GM04503 (cell line): ENCODE data around the gene HOXA5.

Source experiments
- DNase-seq: peaks from one replicate; pipeline ENCODE4 v3.0.0-alpha.2; 2012; ENCODE audit warnings: low read depth

The HOXA5 gene

DNA sequence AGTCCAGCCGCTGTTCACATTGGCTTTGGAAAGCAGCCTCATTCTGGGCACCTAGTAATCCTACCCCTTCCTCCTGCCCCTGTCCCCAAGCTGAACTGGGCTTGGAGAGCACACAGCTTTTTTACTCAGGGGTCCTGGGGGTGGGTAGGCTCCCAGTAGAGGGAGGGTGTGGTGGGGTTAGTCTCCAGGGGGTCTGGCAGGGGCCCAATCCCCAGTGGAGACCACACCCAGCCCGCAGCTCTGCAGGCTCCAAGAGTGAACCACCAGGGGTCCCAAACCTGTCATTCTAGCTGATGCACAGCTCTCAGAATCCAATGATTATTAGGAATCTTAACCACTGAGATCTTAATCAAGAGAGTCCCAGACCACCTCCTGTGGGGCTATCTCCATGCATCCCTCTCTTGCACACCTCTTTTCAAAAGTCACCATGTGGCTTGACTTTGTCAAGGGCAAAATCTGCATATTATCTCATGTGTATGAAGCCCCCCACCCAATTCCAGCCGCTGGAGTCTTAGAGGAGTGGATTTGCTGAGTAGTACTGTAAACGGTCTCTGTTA, 38.9 kb upstream of the HOXA5 start:
- no peak for DNase-seq

DNA sequence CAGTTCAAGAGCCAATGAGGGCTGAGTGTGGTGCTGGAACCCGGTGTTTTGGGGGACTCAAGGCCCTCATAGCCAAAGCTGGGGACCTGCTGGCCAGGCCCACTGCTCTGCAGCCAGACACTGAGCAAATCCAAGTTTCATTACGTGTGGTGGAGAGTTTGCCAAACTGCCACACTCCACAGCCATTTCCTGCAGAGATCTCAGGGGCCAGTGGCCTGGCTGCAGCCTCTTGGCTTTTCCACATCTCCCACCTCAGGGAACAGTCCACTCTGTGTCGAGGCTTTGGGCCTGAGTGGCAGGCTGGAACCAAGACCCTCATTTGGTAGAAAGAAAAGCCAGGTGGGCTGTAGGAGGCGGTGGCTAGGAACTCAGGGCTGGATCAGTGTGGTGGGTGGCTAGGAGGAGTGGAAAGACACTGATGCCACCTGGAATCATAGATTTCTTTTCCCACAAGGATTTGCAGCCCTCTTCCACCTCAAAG, 38.4 kb upstream of the HOXA5 start:
- DNase-seq = no peak

DNA sequence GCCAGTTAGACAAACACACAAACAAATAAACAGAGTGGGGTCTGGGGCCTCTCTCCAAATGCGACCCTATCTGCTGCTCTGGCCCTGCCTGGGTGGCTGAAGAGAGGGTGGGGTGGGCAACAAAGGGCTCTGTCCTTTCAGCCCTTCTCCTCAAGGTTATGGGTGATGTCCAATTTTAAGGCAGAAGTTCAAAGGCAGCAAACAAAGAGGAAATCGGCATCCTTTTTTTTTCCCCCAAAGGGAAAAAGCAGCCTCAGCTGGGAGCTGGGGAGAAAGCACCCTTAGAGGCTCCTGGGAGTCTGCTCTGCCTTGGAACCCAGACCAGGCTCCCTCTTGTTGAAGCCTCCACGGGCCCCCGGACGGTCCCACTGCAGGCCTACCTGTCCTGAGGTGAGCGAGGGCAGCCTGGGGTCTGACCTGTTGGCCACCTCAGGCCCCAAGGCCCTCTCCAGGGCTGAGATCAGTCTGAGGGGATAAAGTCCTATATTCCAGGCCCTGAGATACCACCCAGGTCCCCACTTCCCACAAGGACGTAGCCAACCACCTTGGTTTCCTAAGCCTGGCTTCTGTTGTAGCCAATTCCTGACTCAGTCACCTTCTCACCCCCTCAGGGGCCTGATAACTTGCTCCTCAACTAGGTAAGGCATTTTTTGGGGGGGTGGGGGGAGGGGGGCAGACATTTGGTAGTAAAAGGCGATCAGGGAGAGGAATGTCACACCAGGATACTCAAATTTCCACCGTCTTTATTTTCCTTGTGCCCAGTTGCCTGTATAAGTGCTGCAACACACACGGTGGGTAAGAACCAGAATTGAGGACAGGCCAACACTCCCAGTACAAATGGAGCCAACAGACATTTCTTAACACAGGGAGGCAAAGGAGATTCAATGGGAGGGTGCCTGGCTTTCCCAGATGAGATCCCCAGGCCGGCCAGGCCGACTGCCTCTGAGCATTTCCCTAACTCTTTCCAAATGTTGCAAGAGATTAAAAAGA, 37.2 kb upstream of the HOXA5 start:
- DNase-seq = no peak

DNA sequence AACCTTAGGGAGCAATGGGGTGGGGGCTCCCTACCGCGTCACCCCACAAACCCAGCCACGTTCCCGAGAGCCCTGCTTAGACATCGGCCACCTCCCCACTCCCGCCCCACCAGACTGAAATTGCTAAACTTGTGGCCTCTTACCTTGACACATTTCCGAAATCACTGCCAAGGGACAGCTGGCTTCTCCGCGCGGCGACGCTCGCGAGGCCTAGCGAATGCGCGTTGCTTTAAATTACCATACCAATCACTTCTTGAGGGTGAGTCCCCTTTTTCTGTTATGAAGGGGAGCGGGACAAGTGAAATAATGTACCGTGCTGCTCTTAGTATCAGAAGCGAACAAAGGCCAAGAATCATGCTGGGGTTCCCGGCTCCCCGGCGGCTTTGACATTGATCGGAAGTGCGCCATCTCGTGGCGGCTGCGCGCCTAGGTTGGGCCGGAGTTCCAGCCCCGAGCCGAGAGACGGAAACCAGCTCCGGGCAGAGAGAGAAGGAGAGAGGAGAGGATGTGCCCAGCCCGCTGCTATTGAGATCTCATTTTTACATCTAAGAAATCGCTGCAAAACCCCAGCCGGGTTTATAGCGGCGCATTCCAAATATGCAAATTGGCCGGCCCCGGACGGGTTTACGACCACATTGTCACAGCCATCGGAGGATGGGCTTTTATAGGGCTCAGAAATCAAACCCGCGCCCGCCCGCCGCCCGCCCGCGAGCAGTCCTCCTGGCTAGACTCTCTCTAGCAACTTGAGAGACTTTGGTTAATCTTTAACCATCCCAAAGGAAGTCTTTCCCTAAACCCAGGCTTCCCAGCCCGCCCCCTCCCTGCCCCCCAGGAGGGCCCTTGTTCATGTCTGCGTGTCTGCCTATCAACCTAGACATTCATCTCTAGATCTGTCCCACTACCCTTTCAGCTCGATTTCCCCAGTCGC, 36.3 kb upstream of the HOXA5 start:
- DNase-seq = no peak

DNA sequence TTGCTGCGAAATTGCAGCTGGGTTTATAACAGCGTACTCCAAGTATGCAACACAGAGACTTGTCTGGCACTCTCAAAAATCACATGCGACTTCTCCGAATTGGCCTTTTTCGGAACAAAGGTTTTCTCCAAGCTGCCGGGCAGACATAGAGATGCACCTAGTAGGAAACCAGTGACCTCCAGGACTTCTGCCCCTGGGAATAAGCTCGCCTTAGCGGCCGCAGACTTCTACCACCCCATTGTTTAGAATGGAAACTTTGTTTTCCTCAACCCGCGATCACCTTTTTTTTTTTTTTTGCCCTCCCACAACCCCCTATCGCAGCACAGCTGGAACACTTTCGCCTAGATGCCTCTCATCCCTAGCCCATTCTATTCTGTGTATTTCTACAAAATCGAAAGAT, 35.5 kb upstream of the HOXA5 start:
- no peak for DNase-seq

DNA sequence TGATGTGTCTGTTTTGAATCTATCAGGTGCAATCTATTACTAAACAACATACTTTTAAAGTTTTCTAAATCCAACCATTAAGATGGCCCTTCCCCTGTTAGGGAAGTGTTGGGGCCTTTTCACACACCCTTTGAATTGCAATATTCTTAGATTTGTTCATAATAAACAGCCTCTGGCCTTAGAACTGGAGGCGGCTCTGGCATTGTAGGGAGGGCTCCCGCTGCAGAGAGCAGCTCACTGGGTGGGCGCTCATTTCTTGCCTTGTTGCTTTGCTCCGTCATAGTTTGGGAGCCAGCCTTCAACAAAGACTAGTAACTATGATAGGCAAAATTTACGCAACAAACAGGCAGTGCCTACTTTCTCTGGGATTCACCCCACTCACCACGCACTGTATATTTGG, 34.9 kb upstream of the HOXA5 start:
- no peak for DNase-seq

DNA sequence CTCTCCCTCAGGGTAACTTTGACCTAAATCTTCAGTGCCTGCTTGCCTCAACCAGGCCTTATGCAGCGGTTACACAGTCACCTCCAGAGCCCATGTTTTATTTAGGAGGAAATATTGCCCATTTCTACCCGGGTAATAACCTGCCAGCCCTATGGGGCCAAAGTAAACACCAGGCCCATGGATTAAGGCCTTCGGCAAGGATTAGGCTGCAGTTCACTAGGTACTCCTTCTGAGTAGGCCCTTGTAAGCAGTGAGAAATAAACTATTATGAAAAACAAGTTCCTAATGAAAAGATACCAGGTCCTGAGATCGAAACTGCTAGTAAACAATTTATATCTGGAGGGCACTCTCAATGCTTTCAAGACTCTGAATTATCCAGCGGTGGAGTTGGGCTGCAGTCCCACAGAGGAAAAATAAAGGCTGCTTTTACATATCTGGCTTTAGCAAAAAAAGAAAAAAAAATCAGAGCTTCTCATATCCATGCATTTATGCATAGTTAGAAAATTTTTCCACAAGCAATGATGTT, 34.4 kb upstream of the HOXA5 start:
- DNase-seq = no peak

DNA sequence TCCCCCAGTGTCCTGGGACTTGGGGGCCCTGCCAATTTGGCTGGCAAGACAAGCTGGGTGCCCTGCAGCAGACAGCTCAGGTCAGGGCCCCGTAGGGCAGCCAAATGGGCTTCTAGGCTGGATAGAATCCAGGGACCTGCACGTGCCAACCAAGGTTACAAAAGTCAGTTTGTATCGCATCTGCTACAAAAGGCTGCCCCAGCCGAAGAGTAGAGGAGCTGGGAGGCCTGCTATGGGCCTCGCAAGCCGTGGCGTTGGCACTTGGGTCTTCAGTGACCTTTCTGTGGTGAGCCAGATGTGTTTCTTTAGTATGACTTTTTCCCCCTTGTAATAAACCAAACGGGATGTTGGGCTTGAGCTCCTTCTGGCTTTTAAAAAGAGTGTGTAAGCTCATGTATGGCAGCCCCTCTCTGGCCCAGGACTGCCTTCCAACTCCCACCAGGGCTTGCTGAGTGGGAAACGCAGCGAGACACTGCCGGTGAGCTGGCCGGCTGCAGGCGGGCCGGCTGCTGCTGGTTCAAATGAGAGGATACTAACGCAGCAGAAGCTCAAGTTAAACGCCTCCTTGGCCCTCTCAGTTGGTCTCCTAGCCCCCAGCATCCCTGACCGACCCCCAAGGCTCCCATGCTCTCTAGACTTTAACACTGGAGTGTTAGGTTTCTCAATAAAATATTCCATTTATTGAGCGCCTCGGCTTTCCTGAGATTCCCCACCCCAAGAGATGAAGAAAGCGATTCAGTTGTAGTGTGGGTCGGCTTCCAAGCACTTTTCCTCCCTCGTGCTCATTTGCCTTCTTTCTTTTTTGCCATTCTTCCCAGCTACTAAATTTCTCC, 33.7 kb upstream of the HOXA5 start:
- no peak for DNase-seq

DNA sequence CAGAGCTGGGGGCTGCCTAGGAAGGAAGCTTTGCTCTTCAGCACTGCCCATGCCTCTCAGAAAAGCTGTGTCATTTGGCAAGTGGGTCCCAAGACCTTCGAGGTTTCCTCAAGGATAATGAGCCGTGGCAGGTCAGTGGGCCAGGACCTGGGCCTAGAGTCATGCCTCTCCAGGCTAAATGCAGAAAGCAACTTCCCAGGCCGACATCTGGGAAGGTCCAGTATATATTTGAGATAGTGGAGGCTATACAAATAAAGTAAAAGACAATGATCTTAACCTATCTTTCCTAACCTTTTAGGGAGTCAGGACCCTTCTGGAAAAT, 33.0 kb upstream of the HOXA5 start:
- no peak for DNase-seq

DNA sequence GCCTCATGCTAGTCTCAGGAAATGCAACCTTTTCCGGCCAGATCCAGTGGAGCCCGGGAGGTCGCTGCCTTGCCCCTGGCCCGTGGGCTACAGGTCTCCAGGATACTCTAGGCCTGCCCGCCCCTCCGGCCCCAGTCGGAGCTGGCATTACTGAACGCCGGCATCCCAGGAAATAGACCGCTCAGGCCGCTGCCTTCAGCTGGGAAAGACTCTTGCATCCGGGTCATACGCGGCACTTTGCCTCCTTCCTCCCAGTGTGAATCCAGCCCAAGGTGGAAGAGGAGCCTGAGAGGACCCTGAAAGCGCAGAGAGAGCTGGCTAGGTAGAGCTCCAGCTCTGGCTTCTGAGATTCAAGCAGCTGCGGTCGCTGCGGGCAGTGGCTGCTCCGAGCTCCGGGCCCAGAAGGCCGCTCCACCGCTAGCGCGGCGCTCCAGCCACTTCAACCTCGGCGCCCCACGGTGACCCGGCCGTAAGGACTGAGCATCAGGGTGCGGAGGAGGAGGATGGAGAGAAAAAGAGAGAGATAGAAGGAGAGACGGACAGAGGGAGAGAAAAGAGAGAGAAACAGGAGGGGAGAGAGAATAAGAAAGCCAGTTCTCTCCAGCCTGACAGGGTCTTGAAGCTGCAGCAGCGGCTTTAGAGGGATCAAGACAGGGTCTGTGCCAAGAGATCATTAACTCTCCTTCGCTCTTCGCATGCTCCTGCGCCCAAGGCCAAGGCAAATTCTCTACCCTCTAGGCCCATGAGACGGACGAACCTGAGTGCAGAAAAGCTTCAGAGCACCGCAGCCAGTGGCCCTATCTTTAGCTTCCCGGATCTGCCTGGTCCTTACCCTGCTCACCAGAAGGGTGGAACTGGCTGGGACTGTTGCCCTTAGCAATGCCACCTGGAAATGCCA, 32.4 kb upstream of the HOXA5 start:
- no peak for DNase-seq

DNA sequence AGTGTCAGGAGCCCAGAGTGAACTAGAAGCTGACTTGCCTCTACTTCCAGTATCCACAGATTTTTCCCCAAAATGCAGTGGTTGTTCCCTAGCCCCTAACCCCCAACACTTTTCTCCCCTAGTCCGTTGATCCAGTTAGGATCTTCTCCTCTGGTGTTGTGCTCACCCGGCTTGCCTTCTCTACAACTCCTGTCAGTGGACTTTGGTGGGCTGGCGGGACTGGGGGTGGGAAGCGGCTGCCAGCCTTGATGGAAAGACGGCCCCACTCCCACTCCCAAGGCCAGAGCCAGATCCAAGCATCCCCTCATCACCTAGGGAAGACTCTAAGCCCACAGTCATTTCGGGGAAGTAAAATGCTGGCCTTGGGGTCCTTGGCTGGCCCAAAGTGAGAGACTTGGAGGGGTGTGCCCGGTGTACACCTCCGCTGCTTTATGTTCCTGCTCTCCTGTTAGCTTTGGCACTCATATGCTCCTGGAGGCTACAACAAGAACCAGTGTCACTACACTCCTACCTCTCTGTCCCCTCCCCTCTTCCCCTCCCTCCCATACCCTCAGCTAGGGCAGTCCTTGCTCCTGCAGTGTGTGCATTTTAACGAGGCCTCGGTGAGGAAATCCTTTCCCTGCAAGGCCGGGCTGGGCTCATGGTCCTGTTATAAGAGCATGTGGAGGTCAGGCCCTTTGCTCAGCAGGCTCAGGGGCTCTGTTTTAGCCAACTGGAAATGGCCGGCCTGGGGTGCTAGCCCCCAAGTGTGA, 31.6 kb upstream of the HOXA5 start:
- no peak for DNase-seq

DNA sequence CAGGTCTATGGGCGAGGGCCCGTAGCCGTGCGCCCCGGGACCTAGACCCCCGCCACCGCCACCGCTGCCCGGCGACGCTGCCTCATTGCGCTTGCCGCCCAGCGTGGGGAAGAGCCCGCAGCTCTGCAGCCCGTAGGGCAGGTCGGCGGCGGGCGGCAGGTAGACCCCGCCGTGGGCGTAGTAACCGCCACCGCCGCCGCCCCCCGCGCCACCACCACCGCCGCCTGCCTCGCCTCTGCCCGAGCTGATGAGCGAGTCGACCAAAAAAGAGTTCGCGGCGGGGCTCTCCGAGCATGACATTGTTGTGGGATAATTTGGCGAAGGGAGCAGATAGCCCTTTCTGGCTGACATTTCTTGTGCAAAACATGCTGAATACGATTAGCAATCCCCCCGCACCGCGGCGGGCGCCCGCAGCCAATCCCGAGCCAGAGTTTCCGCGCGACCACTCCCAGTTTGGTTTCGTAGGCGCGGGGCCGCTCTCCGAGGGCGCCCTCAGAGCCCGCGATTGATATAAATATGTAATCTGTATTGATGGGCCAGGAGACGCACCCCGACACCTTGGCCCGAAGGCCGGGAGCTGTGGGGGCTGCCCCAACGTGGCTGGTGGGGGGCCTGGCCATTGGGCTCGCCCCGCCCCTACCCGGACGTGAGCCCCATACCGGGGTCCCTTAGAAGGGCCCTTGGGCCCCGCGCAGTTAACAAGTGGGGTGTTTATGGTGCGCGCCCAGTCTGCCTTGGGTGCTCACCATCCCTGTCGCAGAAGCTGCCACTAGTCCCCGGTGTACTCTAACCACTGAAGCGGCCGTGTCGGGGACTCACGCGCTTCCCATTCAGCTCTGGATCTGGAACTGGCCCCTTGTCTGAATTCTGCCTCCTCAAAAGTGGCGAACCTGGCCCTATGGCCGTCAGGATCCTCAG, 30.7 kb upstream of the HOXA5 start, which contains the start of gene HOXA10:
HOXA10 (minus strand) TSS at position 365 of the 918 bp plus-strand sequence; CDS start at position 351, 14 bp downstream.
- no peak for DNase-seq

DNA sequence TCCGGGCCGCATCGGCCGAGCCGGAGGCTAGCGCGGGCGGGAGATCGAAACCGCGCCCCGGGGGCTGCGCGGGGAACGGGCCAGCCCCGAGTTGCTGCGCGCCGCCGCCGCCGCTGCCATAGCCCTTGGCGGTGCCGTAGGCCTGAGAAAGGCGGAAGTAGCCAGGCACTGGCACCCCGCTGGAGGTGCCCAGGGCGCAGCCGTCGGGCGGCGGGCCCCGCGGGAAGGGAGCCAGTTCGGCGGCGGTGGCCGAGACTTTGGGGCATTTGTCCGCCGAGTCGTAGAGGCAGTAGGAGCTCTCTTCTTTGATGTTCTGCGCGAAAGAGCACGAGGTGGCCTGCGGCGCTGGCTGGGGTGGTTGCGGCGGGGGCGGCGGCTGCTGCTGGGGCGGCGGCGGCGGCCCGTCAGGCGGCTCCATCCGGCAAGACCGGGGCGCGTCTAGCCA, 30.1 kb upstream of the HOXA5 start:
- DNase-seq = no peak

DNA sequence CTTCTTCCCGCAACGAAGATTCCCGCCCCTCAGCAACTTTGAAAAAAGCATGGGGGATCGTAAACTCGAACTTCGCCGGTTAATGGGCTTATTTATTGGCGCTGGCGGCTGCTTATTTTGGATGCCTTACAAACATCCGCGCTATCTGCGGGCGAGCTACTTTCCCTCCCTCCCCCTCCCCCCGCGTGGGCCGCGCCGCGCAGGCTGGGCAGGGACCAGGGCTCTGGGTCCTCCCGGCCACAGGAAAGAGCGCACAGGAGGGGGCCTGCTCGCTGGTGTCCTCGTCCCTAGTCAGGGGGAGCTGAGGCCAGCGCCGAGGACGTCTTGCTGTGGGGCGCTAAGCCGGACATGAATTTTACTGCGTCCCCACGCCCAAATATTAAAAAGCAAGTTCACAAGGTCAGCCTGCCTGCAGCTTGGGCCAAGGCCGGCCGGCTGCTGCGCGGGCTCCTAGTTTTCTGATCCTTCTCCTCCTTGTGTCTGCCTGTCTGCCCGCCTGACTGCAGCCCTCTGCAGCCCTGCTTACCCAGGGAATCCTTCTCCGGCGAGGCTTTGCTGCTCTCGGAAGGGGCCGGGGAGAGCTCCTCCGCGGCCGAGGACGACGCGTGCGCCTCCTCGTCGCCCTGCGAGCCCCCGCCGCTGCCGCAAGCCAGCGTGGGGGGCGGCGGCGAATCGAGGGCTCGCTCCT, 29.5 kb upstream of the HOXA5 start:
- DNase-seq = no peak

DNA sequence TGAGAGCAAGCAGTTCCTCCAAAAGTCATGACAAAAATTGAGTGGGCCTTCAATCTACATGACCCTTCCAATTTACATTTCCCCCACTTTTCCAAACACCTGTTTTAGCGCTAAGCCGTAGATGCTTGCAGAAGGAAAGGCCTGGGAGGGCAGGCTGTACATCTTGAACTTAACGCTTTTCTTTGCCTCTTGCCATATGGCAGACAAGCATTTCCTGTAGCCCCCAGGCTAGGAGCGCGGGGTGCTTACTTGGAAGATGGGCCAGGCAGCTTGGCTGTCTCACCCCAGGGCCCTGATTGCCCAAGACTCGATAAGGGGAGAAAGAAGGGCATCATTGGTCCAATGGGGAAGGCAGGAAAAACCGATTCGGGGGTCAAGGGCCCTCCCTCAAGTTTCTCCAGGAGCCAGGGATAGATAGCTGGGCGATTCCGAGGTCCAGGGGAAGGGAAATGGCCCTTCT, 28.9 kb upstream of the HOXA5 start:
- no peak for DNase-seq

DNA sequence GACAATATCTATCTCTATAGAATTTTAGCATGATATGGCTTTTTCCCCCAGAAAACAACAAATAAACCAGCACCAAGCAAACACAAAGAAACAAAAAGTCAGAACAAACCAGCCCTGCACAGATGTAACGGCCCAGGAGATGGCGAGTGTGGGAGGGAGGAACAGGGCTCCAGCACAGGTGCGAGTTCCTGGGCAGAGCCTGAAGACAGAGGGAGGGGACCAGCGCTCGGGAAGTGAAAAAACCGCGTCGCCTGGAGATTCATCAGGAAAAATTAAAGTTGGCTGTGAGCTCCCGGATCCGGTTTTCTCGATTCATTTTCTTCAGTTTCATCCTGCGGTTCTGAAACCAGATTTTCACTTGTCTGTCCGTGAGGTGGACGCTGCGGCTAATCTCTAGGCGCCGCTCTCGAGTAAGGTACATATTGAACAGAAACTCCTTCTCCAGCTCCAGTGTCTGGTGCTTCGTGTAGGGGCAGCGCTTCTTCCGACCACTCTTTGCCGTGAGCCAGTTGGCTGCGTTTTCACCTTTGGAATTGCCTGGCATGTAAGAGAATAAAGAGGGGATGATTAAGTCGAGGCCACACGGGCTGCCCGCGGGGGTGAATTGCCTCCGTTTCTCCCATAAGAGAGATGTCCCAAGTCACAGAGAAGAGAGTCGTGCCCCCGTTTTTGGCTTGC, 28.3 kb upstream of the HOXA5 start:
- no peak for DNase-seq

DNA sequence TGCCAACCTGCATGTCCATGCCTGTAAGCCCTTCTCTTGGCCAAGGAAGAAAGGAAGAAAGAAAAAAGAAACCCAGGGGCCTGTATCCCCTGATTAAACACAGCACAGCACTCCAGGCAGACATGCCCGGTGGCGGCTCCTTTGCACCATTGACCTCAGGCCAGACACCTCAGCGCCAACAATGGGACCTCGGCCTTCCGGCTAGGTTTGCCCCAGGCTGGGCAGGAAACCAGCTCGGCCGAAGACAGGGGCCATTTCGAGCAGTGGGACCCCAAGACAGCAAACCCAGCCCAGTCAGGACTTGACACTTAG, 27.8 kb upstream of the HOXA5 start:
- no peak for DNase-seq
